Measurements from ENCODE around the gene AGBL3.

The AGBL3 gene

GRCh38 chr7:135094472-135095237 is 108.3 kb downstream of the AGBL3 start:
- DNase-seq (ENCODE audit: extremely low read depth, low read depth) = no peak
- TF ChIP-seq CTCF (IDR thresholded peaks at IDR 0.05; ENCODE audit: low read depth, low read length) = no peak

- DNase-seq (ENCODE audit: extremely low read depth, low read depth) = no peak
- TF ChIP-seq CTCF (IDR thresholded peaks at IDR 0.05; ENCODE audit: low read depth, low read length) = no peak
Measured at GRCh38 chr7:135095450-135095849, 109.1 kb downstream of the AGBL3 start.

- TF ChIP-seq CTCF (IDR thresholded peaks at IDR 0.05; ENCODE audit: low read depth, low read length) = no peak
Measured at GRCh38 chr7:135098391-135098790, 112.1 kb downstream of the AGBL3 start.

GRCh38 chr7:135100856-135101255 is 114.5 kb downstream of the AGBL3 start:
- DNase-seq (ENCODE audit: extremely low read depth, low read depth) = no peak
- TF ChIP-seq CTCF (IDR thresholded peaks at IDR 0.05; ENCODE audit: low read depth, low read length) = no peak

More at GRCh38 chr7:135098391-135098790, 112.1 kb downstream of the AGBL3 start:
- DNase-seq (ENCODE audit: extremely low read depth, low read depth) = no peak

GRCh38 chr7:135102372-135102771 is 116.1 kb downstream of the AGBL3 start:
- no peak for TF ChIP-seq CTCF (IDR thresholded peaks at IDR 0.05; ENCODE audit: low read depth, low read length)
- DNase-seq (ENCODE audit: extremely low read depth, low read depth) = no peak

- TF ChIP-seq CTCF (IDR thresholded peaks at IDR 0.05; ENCODE audit: low read depth, low read length) = no peak
Measured at GRCh38 chr7:135109562-135109961, 123.3 kb downstream of the AGBL3 start.

GRCh38 chr7:135109976-135110375 is 123.7 kb downstream of the AGBL3 start:
- no peak for DNase-seq (ENCODE audit: extremely low read depth, low read depth)
- TF ChIP-seq CTCF (IDR thresholded peaks at IDR 0.05; ENCODE audit: low read depth, low read length) = no peak

More at GRCh38 chr7:135109562-135109961, 123.3 kb downstream of the AGBL3 start:
- no peak for DNase-seq (ENCODE audit: extremely low read depth, low read depth)
